Measurements from ENCODE around the gene ULK4. TPM values are rescaled to one million over a fixed set of nuclear protein-coding genes. Genes with fewer than 3 reads are reported as not detected.

Gene ULK4
- total RNA-seq, 1 experiment from 2014 or later, result 6.3 TPM

- Histone ChIP-seq H3K4me1 (ENCODE audit: control insufficient read depth in 1 of 2, insufficient read depth in 2 of 2, low read length in 2 of 2) (no peaks in the 10 kb centered on the region), H3K36me3 (ENCODE audit: control insufficient read depth in 1 of 2, insufficient read depth in 2 of 2, low read length in 2 of 2) (no peaks in the 10 kb centered on the region), H2AFZ (ENCODE audit: low read depth, low read length, poor library complexity, severe bottlenecking) (no peak overlapping the region), H3K27ac (ENCODE audit: low read depth, low read length) (no peak overlapping the region), H3K79me2 (ENCODE audit: insufficient read depth, low read length) (no peaks in the 10 kb centered on the region), H3K27me3 (ENCODE audit: insufficient read depth, low read length) (no peaks in the 10 kb centered on the region), H3K4me3 (replicated peaks in 1 of 2; ENCODE audit: low read depth in 1 of 2, low read length in 2 of 2) (no peak overlapping the region), H3K9me2 (ENCODE audit: insufficient read depth) (no peaks in the 10 kb centered on the region), H3K4me2 (ENCODE audit: low read length) (no peak overlapping the region), H3K9ac (ENCODE audit: low read length) (no peak overlapping the region), H4K20me1 (ENCODE audit: insufficient read depth) (no peaks in the 10 kb centered on the region), H3K9me3 (ENCODE audit: control insufficient read depth in 1 of 2, insufficient read depth in 1 of 2, low read depth in 1 of 2, low read length in 2 of 2) (no peaks in the 10 kb centered on the region)
- POLR2A ChIA-PET, result no interaction called here
- RAD21 ChIA-PET (ENCODE audit: low non-redundant PET in 1 of 2, low total read pairs in 2 of 2, uncharacterized antibody in 2 of 2, unreplicated experiment in 2 of 2), result no interaction called here
- ATAC-seq, result no peak
- CTCF ChIA-PET, result no interaction called here
- no peak for TF ChIP-seq FOSL1 (IDR thresholded peaks at IDR 0.05; ENCODE audit: low read depth)
- no peak for TF ChIP-seq SRF (IDR thresholded peaks at IDR 0.05; ENCODE audit: low read depth)
- TF ChIP-seq SP1 (IDR thresholded peaks at IDR 0.05; ENCODE audit: low read depth), result no peak
- no peak for TF ChIP-seq JUND (IDR thresholded peaks at IDR 0.05)
- no peak for TF ChIP-seq ELF1 (IDR thresholded peaks at IDR 0.05; ENCODE audit: borderline replicate concordance, low read depth)
- TF ChIP-seq ZFX (IDR thresholded peaks at IDR 0.05), result no peak
- no peak for TF ChIP-seq EZH2phosphoT487 (IDR thresholded peaks at IDR 0.05; ENCODE audit: borderline replicate concordance)
- TF ChIP-seq, protein P1, sequence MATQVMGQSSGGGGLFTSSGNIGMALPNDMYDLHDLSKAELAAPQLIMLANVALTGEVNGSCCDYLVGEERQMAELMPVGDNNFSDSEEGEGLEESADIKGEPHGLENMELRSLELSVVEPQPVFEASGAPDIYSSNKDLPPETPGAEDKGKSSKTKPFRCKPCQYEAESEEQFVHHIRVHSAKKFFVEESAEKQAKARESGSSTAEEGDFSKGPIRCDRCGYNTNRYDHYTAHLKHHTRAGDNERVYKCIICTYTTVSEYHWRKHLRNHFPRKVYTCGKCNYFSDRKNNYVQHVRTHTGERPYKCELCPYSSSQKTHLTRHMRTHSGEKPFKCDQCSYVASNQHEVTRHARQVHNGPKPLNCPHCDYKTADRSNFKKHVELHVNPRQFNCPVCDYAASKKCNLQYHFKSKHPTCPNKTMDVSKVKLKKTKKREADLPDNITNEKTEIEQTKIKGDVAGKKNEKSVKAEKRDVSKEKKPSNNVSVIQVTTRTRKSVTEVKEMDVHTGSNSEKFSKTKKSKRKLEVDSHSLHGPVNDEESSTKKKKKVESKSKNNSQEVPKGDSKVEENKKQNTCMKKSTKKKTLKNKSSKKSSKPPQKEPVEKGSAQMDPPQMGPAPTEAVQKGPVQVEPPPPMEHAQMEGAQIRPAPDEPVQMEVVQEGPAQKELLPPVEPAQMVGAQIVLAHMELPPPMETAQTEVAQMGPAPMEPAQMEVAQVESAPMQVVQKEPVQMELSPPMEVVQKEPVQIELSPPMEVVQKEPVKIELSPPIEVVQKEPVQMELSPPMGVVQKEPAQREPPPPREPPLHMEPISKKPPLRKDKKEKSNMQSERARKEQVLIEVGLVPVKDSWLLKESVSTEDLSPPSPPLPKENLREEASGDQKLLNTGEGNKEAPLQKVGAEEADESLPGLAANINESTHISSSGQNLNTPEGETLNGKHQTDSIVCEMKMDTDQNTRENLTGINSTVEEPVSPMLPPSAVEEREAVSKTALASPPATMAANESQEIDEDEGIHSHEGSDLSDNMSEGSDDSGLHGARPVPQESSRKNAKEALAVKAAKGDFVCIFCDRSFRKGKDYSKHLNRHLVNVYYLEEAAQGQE (IDR thresholded peaks at IDR 0.05; ENCODE audit: low read depth), result no peak
- TF ChIP-seq POLR2A (IDR thresholded peaks at IDR 0.05; ENCODE audit: borderline replicate concordance, extremely low read depth, insufficient read depth, insufficient read length), result no peak
- TF ChIP-seq POLR2AphosphoS5 (IDR thresholded peaks at IDR 0.05; ENCODE audit: low read depth, low read length), result no peak
- TF ChIP-seq CTCF (IDR thresholded peaks at IDR 0.05 in 2 of 3, conservative IDR thresholded peaks at IDR 0.05 in 1 of 3; ENCODE audit: borderline replicate concordance in 1 of 3, insufficient read depth in 1 of 3, low read depth in 2 of 3, low read length in 2 of 3), result no peak
- intact Hi-C loops (cut with micrococcal nuclease), result no loop called here
- BruUV-seq (replicated peaks), result no TSS peak
- DNase-seq (ENCODE audit: low read depth, low spot score), result no peak
Observed at GRCh38 chr3:41662288-41662687, 299.6 kb downstream of the ULK4 start.
